IMR-90 (cell line): ENCODE data around the gene JADE3. TPM values are rescaled to one million over a fixed set of nuclear protein-coding genes. Genes with fewer than 3 reads are reported as not detected.

Experiments used
- ATAC-seq: fragments of 200-7000 bp; cut with Tn5 transposase; 2 replicates; pipeline ENCODE4 v1.9.1; 2020; ENCODE audit warnings: low read depth, mild to moderate bottlenecking, moderate library complexity
- BruUV-seq: library from RNA; stranded (reverse); fragments of 400-500 nt; replicated peaks from 2 replicates; lab custom pipeline; 2021; lab: Mats Ljungman, UMichigan
- CTCF ChIA-PET: fragments of 300-600 bp; formaldehyde crosslinking; extraction: SDS; loops from one replicate; lab custom pipeline; 2021; ENCODE audit warnings: antibody characterized with exemption; lab: Yijun Ruan, JAX
- POLR2A ChIA-PET: fragments of 300-600 bp; sonication (Branson Sonifier 250); formaldehyde crosslinking; loops from one replicate; lab custom pipeline; 2022; ENCODE audit warnings: antibody characterized with exemption; ENCODE audit not compliant: unreplicated experiment; lab: Charles Lee
- DNase-seq: peaks from one replicate; pipeline ENCODE4 v3.0.0; 2013
- H2AFZ ChIP-seq: replicated peaks from 2 replicates; pipeline ENCODE3; 2013; ENCODE audit warnings: low read length, mild to moderate bottlenecking; ENCODE audit not compliant: poor library complexity
- H2AK5ac ChIP-seq: 2 replicates; pipeline ENCODE4 v1.6.1; 2013; ENCODE audit warnings: low read depth, low read length, inconsistent platforms
- H2AK9ac ChIP-seq: replicated peaks from 2 replicates; pipeline ENCODE3; 2013; ENCODE audit warnings: mild to moderate bottlenecking, low read depth, low read length, moderate library complexity; ENCODE audit not compliant: poor library complexity
- H2BK120ac ChIP-seq: 2 replicates; pipeline ENCODE4 v1.6.1; 2013; ENCODE audit warnings: low read depth, low read length, inconsistent platforms
- H2BK15ac ChIP-seq: 3 replicates; pipeline ENCODE4 v1.6.1; 2013; ENCODE audit warnings: low read depth, low read length, inconsistent platforms
- H2BK20ac ChIP-seq: 2 replicates; pipeline ENCODE4 v1.6.1; 2013; ENCODE audit warnings: low read depth, mild to moderate bottlenecking, inconsistent platforms, low read length, moderate library complexity
- H2BK5ac ChIP-seq: 2 replicates; pipeline ENCODE4 v1.6.1; 2013; ENCODE audit warnings: mild to moderate bottlenecking, low read depth, low read length, inconsistent platforms; ENCODE audit not compliant: poor library complexity, severe bottlenecking
- H3K14ac ChIP-seq: replicated peaks from 2 replicates; pipeline ENCODE4 v1.6.1; 2013; ENCODE audit warnings: low read depth, low read length, inconsistent platforms
- H3K18ac ChIP-seq: 2 replicates; pipeline ENCODE4 v1.6.1; 2013; ENCODE audit warnings: low read depth, low read length, control low read depth
- H3K23ac ChIP-seq: 2 replicates; pipeline ENCODE4 v1.6.1; 2013; ENCODE audit warnings: low read depth, low read length, inconsistent platforms
- H3K27ac ChIP-seq: 2 replicates; pipeline ENCODE4 v1.5.1; 2013; ENCODE audit warnings: mild to moderate bottlenecking, control low read depth, low read length; ENCODE audit not compliant: insufficient read depth
- H3K27me3 ChIP-seq: 2 replicates; pipeline ENCODE4 v1.6.1; 2013; ENCODE audit warnings: low read length; ENCODE audit not compliant: control insufficient read depth, insufficient read depth
- H3K36me3 ChIP-seq: 2 replicates; pipeline ENCODE4 v1.6.1; 2013; ENCODE audit warnings: low read length, mixed read lengths; ENCODE audit not compliant: control insufficient read depth, insufficient read depth
- H3K4ac ChIP-seq: 2 replicates; pipeline ENCODE4 v1.6.1; 2013; ENCODE audit warnings: low read depth, low read length, inconsistent platforms
- H3K4me1 ChIP-seq: 2 replicates; pipeline ENCODE4 v1.6.1; 2013; ENCODE audit warnings: low read length, mixed read lengths; ENCODE audit not compliant: control insufficient read depth, insufficient read depth
- H3K4me2 ChIP-seq: 2 replicates; pipeline ENCODE4 v1.6.1; 2013; ENCODE audit warnings: low read depth, mild to moderate bottlenecking, control low read depth, low read length, moderate library complexity
- H3K4me3 ChIP-seq: 2 replicates; pipeline ENCODE4 v1.5.1; 2013; ENCODE audit warnings: low read depth, mild to moderate bottlenecking, control low read depth, low read length, moderate library complexity; ENCODE audit not compliant: insufficient read depth
- H3K56ac ChIP-seq: 2 replicates; pipeline ENCODE4 v1.6.1; 2013; ENCODE audit warnings: low read length, inconsistent platforms; ENCODE audit not compliant: insufficient read depth; ENCODE audit errors: extremely low read depth
- H3K79me1 ChIP-seq, 2 experiments: 2 replicates each; pipeline ENCODE4 v1.6.1; 2013; ENCODE audit warnings: low read length in 2 of 2, inconsistent platforms in 1 of 2, low read depth in 1 of 2
- H3K9ac ChIP-seq: 2 replicates; pipeline ENCODE4 v1.6.1; 2013; ENCODE audit warnings: low read depth, low read length, control low read depth
- H3K9me1 ChIP-seq: 2 replicates; pipeline ENCODE4 v1.6.1; 2013; ENCODE audit warnings: low read length, inconsistent platforms; ENCODE audit not compliant: insufficient read depth
- H3K9me3 ChIP-seq: 2 replicates; pipeline ENCODE4 v1.6.1; 2013; ENCODE audit warnings: low read length; ENCODE audit not compliant: control insufficient read depth, insufficient read depth
- H4K20me1 ChIP-seq: 2 replicates; pipeline ENCODE4 v1.6.1; 2013; ENCODE audit warnings: low read length, inconsistent platforms; ENCODE audit not compliant: insufficient read depth
- H4K5ac ChIP-seq: 2 replicates; pipeline ENCODE4 v1.6.1; 2013; ENCODE audit warnings: mild to moderate bottlenecking, low read depth, low read length, control low read depth
- H4K8ac ChIP-seq, 2 experiments: 2 replicates each; pipeline ENCODE4 v1.6.1; 2013; ENCODE audit warnings: low read depth in 2 of 2, low read length in 2 of 2, control low read depth in 1 of 2, inconsistent platforms in 1 of 2
- H4K91ac ChIP-seq: 2 replicates; pipeline ENCODE4 v1.6.1; 2013; ENCODE audit warnings: low read depth, low read length, inconsistent platforms; ENCODE audit not compliant: insufficient read depth
- NFE2L2 ChIP-seq: fragments of 150-350 bp; IDR thresholded peaks from 2 replicates; pipeline ENCODE4 v1.6.1; 2016; ENCODE audit warnings: low read depth, mild to moderate bottlenecking, low read length
- POLR2A ChIP-seq: IDR thresholded peaks from 2 replicates; pipeline ENCODE4 v1.6.1; 2012; ENCODE audit warnings: mild to moderate bottlenecking, low read depth, low read length
- RCOR1 ChIP-seq: IDR thresholded peaks from 2 replicates; pipeline ENCODE4 v1.6.1; 2012; ENCODE audit warnings: mild to moderate bottlenecking, low read length, improper control_type of control experiment; ENCODE audit not compliant: insufficient replicate concordance
- dilution Hi-C: fragments of 300-500 bp; cut with HindIII; formaldehyde crosslinking; loops from one replicate; pipeline ENCODE4 v1.14.3; 2018; ENCODE audit warnings: low sequenced_read_pairs; ENCODE audit not compliant: unreplicated experiment
- in situ Hi-C: fragments of 300-500 bp; cut with MboI; formaldehyde crosslinking; loops from 3 replicates; pipeline ENCODE4 v1.14.3; 2019; ENCODE audit warnings: low sequenced_read_pairs, inconsistent platforms, mixed read lengths
- intact Hi-C: fragments of 100-400 bp; cut with micrococcal nuclease; formaldehyde crosslinking; loops from 2 replicates; pipeline ENCODE4 v1.10.0; 2022
- polyA plus RNA-seq, 3 experiments: library from polyadenylated mRNA; depleted of rRNA; stranded (reverse); fragments of >200 nt; gene quantifications; 2 replicates each; pipeline ENCODE4 v1.2.3, GENCODE V29; 2012; ENCODE audit warnings: low replicate concordance in 1 of 3
- total RNA-seq: library from RNA; depleted of rRNA; stranded (reverse); fragments of >200 nt; gene quantifications from 2 replicates; pipeline ENCODE4 v1.2.3, GENCODE V29; 2012

JADE3 gene
- total and polyA plus RNA-seq, 2 of the 4 experiments (the other 2 are of a cell fraction): 2.1 to 4.7 TPM

DNA sequence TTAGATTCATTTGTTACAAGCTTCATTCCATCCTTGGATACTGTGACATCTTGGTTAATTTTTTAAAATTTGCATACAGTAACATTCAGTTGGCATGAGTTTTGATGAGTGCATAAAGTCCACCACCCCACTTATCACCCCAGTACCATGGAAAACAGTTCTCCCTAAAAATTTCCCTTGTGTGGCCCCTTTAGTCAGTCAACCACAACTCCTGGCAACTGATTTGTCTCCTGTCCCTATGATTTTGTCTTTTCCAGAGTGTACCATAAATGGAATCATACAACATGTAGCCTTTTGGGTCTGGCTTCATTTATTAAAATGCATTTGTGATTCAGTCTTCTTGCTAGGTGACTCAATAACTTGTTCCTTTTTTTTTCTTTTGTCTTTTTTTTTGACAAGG, 45.5 kb upstream of the JADE3 start:
- DNase-seq: no peak
- H4K8ac ChIP-seq: no peak overlapping the region
- H3K27me3 ChIP-seq: no peaks in the 10 kb centered on the region
- in situ Hi-C loops (no loop called here), intact Hi-C loops (no loop called here), dilution Hi-C loops (no loop called here)
- TF ChIP-seq POLR2A (no peak), RCOR1 (no peak), NFE2L2 (no peak)
- H4K5ac ChIP-seq: no peak overlapping the region
- H2AFZ ChIP-seq: no peak overlapping the region
- no peak overlapping the region for H3K9ac ChIP-seq
- H3K9me1 ChIP-seq: no peaks in the 10 kb centered on the region
- no peak overlapping the region for H3K18ac ChIP-seq
- H3K4me1 ChIP-seq: no peaks in the 10 kb centered on the region; the same call in 1 of the 2 replicates
- H4K20me1 ChIP-seq: no peaks in the 10 kb centered on the region
- ChIA-PET POLR2A (no interaction called here), CTCF (no interaction called here)
- no peak overlapping the region for H3K14ac ChIP-seq
- H2AK9ac ChIP-seq: no peak overlapping the region
- no peak overlapping the region for H2BK15ac ChIP-seq
- no peak overlapping the region for H3K23ac ChIP-seq
- H3K79me1 ChIP-seq: peaks cover 3 to 19% of the 10 kb centered on the region in 2 experiments; a peak in 3 of 4 replicates
- no peak overlapping the region for H3K27ac ChIP-seq
- no peaks in the 10 kb centered on the region for H3K36me3 ChIP-seq
- no peak overlapping the region for H4K91ac ChIP-seq
- no peaks in the 10 kb centered on the region for H3K9me3 ChIP-seq
- no peak overlapping the region for H3K4ac ChIP-seq
- no peak overlapping the region for H3K4me2 ChIP-seq
- no peak overlapping the region for H3K56ac ChIP-seq
- no peak overlapping the region for H2BK20ac ChIP-seq
- no peak overlapping the region for H2BK120ac ChIP-seq
- H2BK5ac ChIP-seq: no peak overlapping the region
- no peak overlapping the region for H3K4me3 ChIP-seq
- no peak overlapping the region for H2AK5ac ChIP-seq
- no TSS peak for BruUV-seq
- no peak for ATAC-seq
